ENCODE data around the gene PROSER2.

DNA sequence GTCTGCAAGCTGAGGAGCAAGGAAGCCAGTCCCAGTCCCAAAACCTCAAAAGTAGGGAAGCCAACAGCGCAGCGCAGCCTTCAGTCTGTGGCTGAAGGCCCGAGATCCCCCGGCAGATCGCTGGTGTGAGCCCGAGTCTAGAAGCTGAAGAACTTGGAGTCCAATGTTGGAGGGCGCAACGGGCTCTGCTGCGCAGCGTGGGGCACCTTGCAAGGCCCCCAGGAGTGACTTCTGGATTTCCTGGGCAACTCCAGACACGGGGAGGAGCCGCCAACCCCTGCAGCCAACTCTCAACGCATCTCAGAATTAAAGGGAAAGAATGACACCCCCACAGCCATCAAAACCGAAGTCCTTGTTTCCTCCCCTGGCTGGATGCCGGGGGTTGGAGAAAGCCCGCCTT, 18.8 kb upstream of the PROSER2 start:
- no peak for TF ChIP-seq TCF4 (CRISPR knock-in tag; IDR thresholded peaks at IDR 0.05; ENCODE audit: borderline replicate concordance)
- no peak for TF ChIP-seq TOX (CRISPR knock-in tag; IDR thresholded peaks at IDR 0.05; ENCODE audit: borderline replicate concordance)
- no peak for TF ChIP-seq ISL1 (CRISPR knock-in tag; IDR thresholded peaks at IDR 0.05)
- TF ChIP-seq, protein P1, sequence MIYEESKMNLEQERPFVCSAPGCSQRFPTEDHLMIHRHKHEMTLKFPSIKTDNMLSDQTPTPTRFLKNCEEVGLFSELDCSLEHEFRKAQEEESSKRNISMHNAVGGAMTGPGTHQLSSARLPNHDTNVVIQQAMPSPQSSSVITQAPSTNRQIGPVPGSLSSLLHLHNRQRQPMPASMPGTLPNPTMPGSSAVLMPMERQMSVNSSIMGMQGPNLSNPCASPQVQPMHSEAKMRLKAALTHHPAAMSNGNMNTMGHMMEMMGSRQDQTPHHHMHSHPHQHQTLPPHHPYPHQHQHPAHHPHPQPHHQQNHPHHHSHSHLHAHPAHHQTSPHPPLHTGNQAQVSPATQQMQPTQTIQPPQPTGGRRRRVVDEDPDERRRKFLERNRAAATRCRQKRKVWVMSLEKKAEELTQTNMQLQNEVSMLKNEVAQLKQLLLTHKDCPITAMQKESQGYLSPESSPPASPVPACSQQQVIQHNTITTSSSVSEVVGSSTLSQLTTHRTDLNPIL (CRISPR knock-in tag; IDR thresholded peaks at IDR 0.05; ENCODE audit: low read depth), result no peak
- TF ChIP-seq ZNF70 (CRISPR knock-in tag; IDR thresholded peaks at IDR 0.05), result no peak
- TF ChIP-seq ARNTL (CRISPR knock-in tag; IDR thresholded peaks at IDR 0.05; ENCODE audit: borderline replicate concordance, low read depth), result no peak
- TF ChIP-seq, protein P2, sequence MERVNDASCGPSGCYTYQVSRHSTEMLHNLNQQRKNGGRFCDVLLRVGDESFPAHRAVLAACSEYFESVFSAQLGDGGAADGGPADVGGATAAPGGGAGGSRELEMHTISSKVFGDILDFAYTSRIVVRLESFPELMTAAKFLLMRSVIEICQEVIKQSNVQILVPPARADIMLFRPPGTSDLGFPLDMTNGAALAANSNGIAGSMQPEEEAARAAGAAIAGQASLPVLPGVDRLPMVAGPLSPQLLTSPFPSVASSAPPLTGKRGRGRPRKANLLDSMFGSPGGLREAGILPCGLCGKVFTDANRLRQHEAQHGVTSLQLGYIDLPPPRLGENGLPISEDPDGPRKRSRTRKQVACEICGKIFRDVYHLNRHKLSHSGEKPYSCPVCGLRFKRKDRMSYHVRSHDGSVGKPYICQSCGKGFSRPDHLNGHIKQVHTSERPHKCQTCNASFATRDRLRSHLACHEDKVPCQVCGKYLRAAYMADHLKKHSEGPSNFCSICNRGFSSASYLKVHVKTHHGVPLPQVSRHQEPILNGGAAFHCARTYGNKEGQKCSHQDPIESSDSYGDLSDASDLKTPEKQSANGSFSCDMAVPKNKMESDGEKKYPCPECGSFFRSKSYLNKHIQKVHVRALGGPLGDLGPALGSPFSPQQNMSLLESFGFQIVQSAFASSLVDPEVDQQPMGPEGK (CRISPR knock-in tag; IDR thresholded peaks at IDR 0.05; ENCODE audit: borderline replicate concordance), result no peak
- no peak for TF ChIP-seq BACH2 (CRISPR knock-in tag; IDR thresholded peaks at IDR 0.05; ENCODE audit: borderline replicate concordance)
- TF ChIP-seq CSRNP3 (CRISPR knock-in tag; IDR thresholded peaks at IDR 0.05), result no peak
- TF ChIP-seq ESRRG (CRISPR knock-in tag; IDR thresholded peaks at IDR 0.05), result no peak
- TF ChIP-seq ZC3H10 (CRISPR knock-in tag; IDR thresholded peaks at IDR 0.05), result no peak
- TF ChIP-seq ZFP30 (CRISPR knock-in tag; IDR thresholded peaks at IDR 0.05), result no peak
- TF ChIP-seq SNAI2 (CRISPR knock-in tag; IDR thresholded peaks at IDR 0.05), result no peak
- TF ChIP-seq ZFP3 (CRISPR knock-in tag; IDR thresholded peaks at IDR 0.05), result no peak
